T-cell (primary cell): ENCODE measurements around the gene GRM1. TPM values are rescaled to one million over a fixed set of nuclear protein-coding genes. Genes with fewer than 3 reads are reported as not detected.

ENCODE experiments used
- ATAC-seq, 4 experiments: fragments of 200-7000 bp in 3 of 4; fragments of 150-1000 bp in 1 of 4; cut with Tn5 transposase; replicated peaks in 1 of 4; 1 replicate in 3 of 4; 2 replicates in 1 of 4; pipeline ENCODE4 v1.10.0; 2021; ENCODE audit warnings: moderate library complexity in 3 of 4, mild to moderate bottlenecking in 2 of 4, moderate number of reproducible peaks in 1 of 4
- CTCF ChIA-PET, 2 donors: fragments of 300-600 bp; sonication (Branson Sonifier 250); formaldehyde crosslinking; loops; one replicate each; lab custom pipeline; 2022; ENCODE audit warnings: antibody characterized with exemption in 2 of 2; lab: Charles Lee
- POLR2A ChIA-PET, 2 donors: fragments of 300-600 bp; sonication (Branson Sonifier 250); formaldehyde crosslinking; loops; one replicate each; lab custom pipeline; 2022; ENCODE audit warnings: antibody characterized with exemption in 2 of 2; lab: Charles Lee
- DNase-seq, 35 experiments: peaks; one replicate each; pipeline versions ENCODE4 v3.0.0 to v3.0.0-alpha.2; 2013 to 2023
- H3K27ac ChIP-seq: one replicate; pipeline ENCODE4 v1.5.1; 2013; ENCODE audit warnings: low read length
- H3K27me3 ChIP-seq, 2 experiments: replicated peaks in 1 of 2; 1 replicate in 1 of 2; 2 replicates in 1 of 2; pipeline versions ENCODE4 v1.6.1 to v1.7.0; 2013; ENCODE audit warnings: low read length in 1 of 2, mixed read lengths in 1 of 2; ENCODE audit not compliant: control insufficient read depth in 2 of 2, insufficient read depth in 2 of 2; ENCODE audit errors: extremely low read depth in 1 of 2
- H3K36me3 ChIP-seq, 2 donors: 1 replicate in 1 of 2; 2 replicates in 1 of 2; pipeline versions ENCODE4 v1.6.1 to v1.7.0; 2013; ENCODE audit warnings: low read length in 1 of 2; ENCODE audit not compliant: control insufficient read depth in 2 of 2, insufficient read depth in 1 of 2; ENCODE audit errors: extremely low read depth in 1 of 2
- H3K4me1 ChIP-seq, 2 experiments: 1 replicate in 1 of 2; 2 replicates in 1 of 2; pipeline versions ENCODE4 v1.6.1 to v1.7.0; 2013; ENCODE audit warnings: low read length in 2 of 2, mixed read lengths in 1 of 2; ENCODE audit not compliant: insufficient read depth in 2 of 2, control insufficient read depth in 1 of 2; ENCODE audit errors: extremely low read depth in 1 of 2
- H3K4me3 ChIP-seq, 2 donors: 1 replicate in 1 of 2; 2 replicates in 1 of 2; pipeline versions ENCODE4 v1.5.1 to v1.7.0; 2013; ENCODE audit warnings: mild to moderate bottlenecking in 2 of 2, low read length in 1 of 2, moderate library complexity in 1 of 2; ENCODE audit not compliant: control insufficient read depth in 1 of 2; ENCODE audit errors: extremely low read depth in 1 of 2
- H3K9me3 ChIP-seq: 2 replicates; pipeline ENCODE4 v1.7.0; 2013
- H3K27ac Mint-ChIP-seq, 2 donors: one replicate each; pipeline ENCODE4 v1.8.0; 2020 to 2021; ENCODE audit warnings: mild to moderate bottlenecking in 2 of 2, mixed read lengths in 2 of 2
- H3K27me3 Mint-ChIP-seq, 2 donors: one replicate each; pipeline ENCODE4 v1.8.0; 2021 to 2022; ENCODE audit warnings: mixed read lengths in 2 of 2
- H3K36me3 Mint-ChIP-seq: one replicate; pipeline ENCODE4 v1.8.0; 2021; ENCODE audit warnings: mixed read lengths
- H3K4me1 Mint-ChIP-seq, 3 donors: one replicate each; pipeline ENCODE4 v1.8.0; 2020 to 2022; ENCODE audit warnings: mixed read lengths in 3 of 3, mild to moderate bottlenecking in 1 of 3
- H3K4me3 Mint-ChIP-seq, 3 donors: one replicate each; pipeline ENCODE4 v1.8.0; 2020 to 2022; ENCODE audit warnings: mild to moderate bottlenecking in 3 of 3, mixed read lengths in 3 of 3, moderate library complexity in 3 of 3
- H3K9me3 Mint-ChIP-seq, 3 donors: one replicate each; pipeline ENCODE4 v1.8.0; 2020 to 2022; ENCODE audit warnings: mixed read lengths in 3 of 3
- WGBS: methylation state at CpG from one replicate; pipeline ENCODE4 v1.1.5; 2013; ENCODE audit warnings: missing lambda C conversion rate; ENCODE audit not compliant: insufficient coverage; 5-methylcytosine and 5-hydroxymethylcytosine counted together
- total RNA-seq, 35 experiments: library from RNA in 6 of 35; stranded (reverse) in 6 of 35; fragments of 120-200 nt in 1 of 35; gene quantifications; one replicate each; pipeline versions ENCODE4 v1.2.1 to v1.2.4 and lab custom pipeline; 2013 to 2026

Gene GRM1
- total RNA-seq, 5 donors from 2014 or later (not counting 1 experiment from before 2014, with no cell fraction given): not detected

GRCh38 chr6:146133866-146134265 is 105.0 kb downstream of the GRM1 start:
- H3K27ac ChIP-seq: no peak overlapping the region
- H3K4me1 Mint-ChIP-seq: no peaks in the 10 kb centered on the region
- H3K27me3 Mint-ChIP-seq: no peaks in the 10 kb centered on the region
- no peaks in the 10 kb centered on the region for H3K4me1 ChIP-seq
- H3K9me3 Mint-ChIP-seq: peaks cover 5 to 16% (median 10%) of the 10 kb centered on the region in 3 donors
- H3K4me3 Mint-ChIP-seq: no peak overlapping the region
- H3K9me3 ChIP-seq: no peaks in the 10 kb centered on the region
- H3K4me3 ChIP-seq: no peak overlapping the region
- no peaks in the 10 kb centered on the region for H3K36me3 Mint-ChIP-seq
- H3K27ac Mint-ChIP-seq: no peak overlapping the region
- ATAC-seq: no peak
- no peaks in the 10 kb centered on the region for H3K27me3 ChIP-seq
- DNase-seq: no peak
- WGBS: 76% methylated on average over 2 of the region's 2 CpGs
- POLR2A ChIA-PET: no interaction called here
- CTCF ChIA-PET: interaction anchor here in 1 of 2 donors (1.1 kb wide), 1 partner anchor 32 kb away, joined by 3 read pairs; no protein-coding TSS in a partner anchor
- H3K36me3 ChIP-seq: no peaks in the 10 kb centered on the region

GRCh38 chr6:146135167-146135566 is 106.3 kb downstream of the GRM1 start:
- ATAC-seq: no peak
- Histone ChIP-seq H3K27ac (no peak overlapping the region), H3K4me3 (no peak overlapping the region), H3K36me3 (no peaks in the 10 kb centered on the region), H3K9me3 (no peaks in the 10 kb centered on the region), H3K4me1 (no peaks in the 10 kb centered on the region), H3K27me3 (no peaks in the 10 kb centered on the region)
- H3K36me3 Mint-ChIP-seq: no peaks in the 10 kb centered on the region
- no peak for DNase-seq
- no peaks in the 10 kb centered on the region for H3K27me3 Mint-ChIP-seq
- H3K4me3 Mint-ChIP-seq: no peak overlapping the region
- CTCF ChIA-PET: no interaction called here
- POLR2A ChIA-PET: no interaction called here
- no peak overlapping the region for H3K27ac Mint-ChIP-seq
- no peaks in the 10 kb centered on the region for H3K4me1 Mint-ChIP-seq
- no CpG with 5 or more reads among the region's 2 CpGs for WGBS
- H3K9me3 Mint-ChIP-seq: peaks cover 5 to 16% (median 10%) of the 10 kb centered on the region in 3 donors

GRCh38 chr6:146146836-146147235 is 118.0 kb downstream of the GRM1 start:
- Mint-ChIP-seq H3K4me3 (no peak overlapping the region), H3K27ac (no peak overlapping the region), H3K27me3 (peaks cover 0 to 3% of the 10 kb centered on the region in 2 donors), H3K4me1 (no peaks in the 10 kb centered on the region), H3K36me3 (no peaks in the 10 kb centered on the region), H3K9me3 (no peaks in the 10 kb centered on the region)
- H3K27me3 ChIP-seq: no peaks in the 10 kb centered on the region
- WGBS: 100% methylated on average over 1 of the region's 1 CpG
- DNase-seq (no peak), ATAC-seq (no peak)
- no peak overlapping the region for H3K27ac ChIP-seq
- no peaks in the 10 kb centered on the region for H3K4me1 ChIP-seq
- ChIA-PET CTCF (no interaction called here), POLR2A (no interaction called here)
- H3K36me3 ChIP-seq: no peaks in the 10 kb centered on the region
- no peaks in the 10 kb centered on the region for H3K9me3 ChIP-seq
- no peak overlapping the region for H3K4me3 ChIP-seq

GRCh38 chr6:146149770-146150169 is 120.9 kb downstream of the GRM1 start:
- H3K36me3 ChIP-seq: no peaks in the 10 kb centered on the region
- no peak overlapping the region for H3K4me3 ChIP-seq
- DNase-seq (no peak), ATAC-seq (no peak)
- H3K27me3 ChIP-seq: no peaks in the 10 kb centered on the region
- H3K27ac ChIP-seq: no peak overlapping the region
- ChIA-PET CTCF (interaction anchor here in 1 of 2 donors (0.6 kb wide), 1 partner anchor 16 kb away, joined by 3 read pairs; no protein-coding TSS in a partner anchor), POLR2A (no interaction called here)
- no peak overlapping the region for H3K27ac Mint-ChIP-seq
- no peaks in the 10 kb centered on the region for H3K27me3 Mint-ChIP-seq
- H3K9me3 ChIP-seq: no peaks in the 10 kb centered on the region
- no peak overlapping the region for H3K4me3 Mint-ChIP-seq
- H3K4me1 ChIP-seq: no peaks in the 10 kb centered on the region
- WGBS: no CpG with 5 or more reads among the region's 1 CpG
- no peaks in the 10 kb centered on the region for H3K36me3 Mint-ChIP-seq
- no peaks in the 10 kb centered on the region for H3K9me3 Mint-ChIP-seq
- H3K4me1 Mint-ChIP-seq: peaks cover 0 to 4% (median 0%) of the 10 kb centered on the region in 3 donors

GRCh38 chr6:146153040-146153758 is 124.3 kb downstream of the GRM1 start:
- ChIA-PET CTCF (no interaction called here), POLR2A (no interaction called here)
- H3K27ac Mint-ChIP-seq: no peak overlapping the region
- Histone ChIP-seq H3K4me3 (no peak overlapping the region), H3K27me3 (no peaks in the 10 kb centered on the region), H3K36me3 (no peaks in the 10 kb centered on the region), H3K27ac (no peak overlapping the region), H3K4me1 (no peaks in the 10 kb centered on the region), H3K9me3 (no peaks in the 10 kb centered on the region)
- ATAC-seq (no peak), DNase-seq (no peak)
- no peak overlapping the region for H3K4me3 Mint-ChIP-seq
- 75% methylated on average over 2 of the region's 4 CpGs for WGBS
- no peaks in the 10 kb centered on the region for H3K36me3 Mint-ChIP-seq
- H3K27me3 Mint-ChIP-seq: no peaks in the 10 kb centered on the region
- H3K9me3 Mint-ChIP-seq: no peaks in the 10 kb centered on the region
- peaks cover 0 to 4% (median 0%) of the 10 kb centered on the region in 3 donors for H3K4me1 Mint-ChIP-seq

GRCh38 chr6:146154197-146154596 is 125.3 kb downstream of the GRM1 start:
- ChIA-PET POLR2A (no interaction called here), CTCF (no interaction called here)
- Mint-ChIP-seq H3K27me3 (no peaks in the 10 kb centered on the region), H3K36me3 (no peaks in the 10 kb centered on the region), H3K4me1 (peaks cover 0 to 4% (median 0%) of the 10 kb centered on the region in 3 donors), H3K9me3 (no peaks in the 10 kb centered on the region), H3K27ac (no peak overlapping the region), H3K4me3 (no peak overlapping the region)
- no peaks in the 10 kb centered on the region for H3K36me3 ChIP-seq
- H3K4me3 ChIP-seq: no peak overlapping the region
- H3K4me1 ChIP-seq: no peaks in the 10 kb centered on the region
- WGBS: 4% methylated on average over 4 of the region's 6 CpGs
- no peak for ATAC-seq
- no peaks in the 10 kb centered on the region for H3K27me3 ChIP-seq
- no peak overlapping the region for H3K27ac ChIP-seq
- DNase-seq: no peak
- H3K9me3 ChIP-seq: no peaks in the 10 kb centered on the region
